Ramos (cell line): ENCODE measurements around the gene CEP19.
"Not testable (repeated sequence)": the region's sequence is repeated elsewhere in the genome, so short reads cannot be mapped to it uniquely, and the experiment has no call there.

Experiments
- in situ Hi-C: fragments of 300-500 bp; cut with MboI; formaldehyde crosslinking; loops from one replicate; pipeline ENCODE4 v1.14.3; 2022; ENCODE audit warnings: low sequenced_read_pairs; ENCODE audit not compliant: unreplicated experiment

CEP19 gene

GRCh38 chr3:196711838-196712513, at the start of gene CEP19, which contains the start of gene PIGX:
TSS of gene CEP19 (minus strand) at chr3:196712250. CDS start at chr3:196708657, 3,593 bp downstream.
TSS of gene PIGX (plus strand) at chr3:196712377.
- in situ Hi-C loops, result no loop called here

GRCh38 chr3:196757876-196758739, 46.1 kb upstream of the CEP19 start:
- in situ Hi-C loops, result no loop called here

GRCh38 chr3:196756732-196757131, 44.7 kb upstream of the CEP19 start:
- in situ Hi-C loops, result no loop called here

- in situ Hi-C loops, result no loop called here
Measured at GRCh38 chr3:196754091-196754981, 42.3 kb upstream of the CEP19 start.

GRCh38 chr3:196753201-196753600, 41.2 kb upstream of the CEP19 start:
- in situ Hi-C loops, result no loop called here

GRCh38 chr3:196749125-196749524, 37.1 kb upstream of the CEP19 start:
- in situ Hi-C loops, result no loop called here

- in situ Hi-C loops, result not testable (repeated sequence)
Measured at GRCh38 chr3:196743569-196743968, 31.5 kb upstream of the CEP19 start.

- in situ Hi-C loops, result no loop called here
Measured at GRCh38 chr3:196741249-196741889, 29.3 kb upstream of the CEP19 start.

- in situ Hi-C loops, result no loop called here
Measured at GRCh38 chr3:196740481-196741248, 28.6 kb upstream of the CEP19 start.

GRCh38 chr3:196739671-196740480, 27.8 kb upstream of the CEP19 start, which contains the start of gene PAK2:
TSS of gene PAK2 (plus strand) at chr3:196739857. CDS start at chr3:196782647, 42,790 bp downstream.
- in situ Hi-C loops, result no loop called here

- in situ Hi-C loops, result no loop called here
Measured at GRCh38 chr3:196737655-196738054, 25.6 kb upstream of the CEP19 start.

GRCh38 chr3:196736670-196737374, 24.8 kb upstream of the CEP19 start:
- in situ Hi-C loops, result no loop called here

GRCh38 chr3:196735751-196736150, 23.7 kb upstream of the CEP19 start:
- in situ Hi-C loops, result no loop called here

- in situ Hi-C loops, result no loop called here
Measured at GRCh38 chr3:196726788-196727675, 15.0 kb upstream of the CEP19 start.

GRCh38 chr3:196721097-196721496, 9.0 kb upstream of the CEP19 start:
- in situ Hi-C loops, result no loop called here

GRCh38 chr3:196717162-196717561, 5.1 kb upstream of the CEP19 start:
- in situ Hi-C loops, result not testable (repeated sequence)
